Fibroblast of lung (primary cell): ENCODE measurements around the gene PAM.

Source experiments
- CTCF ChIP-seq, 2 donors: IDR thresholded peaks in 1 of 2; conservative IDR thresholded peaks in 1 of 2; 1 replicate in 1 of 2; 2 replicates in 1 of 2; pipeline ENCODE4 v1.5.1; 2011 to 2012; ENCODE audit warnings: low read length in 2 of 2, control low read depth in 1 of 2, inconsistent platforms in 1 of 2, low read depth in 1 of 2, mild to moderate bottlenecking in 1 of 2
- EZH2 ChIP-seq: IDR thresholded peaks from 2 replicates; pipeline ENCODE4 v1.5.1; 2012; ENCODE audit warnings: low read length, control low read depth, mild to moderate bottlenecking; ENCODE audit errors: missing control alignments

DNA sequence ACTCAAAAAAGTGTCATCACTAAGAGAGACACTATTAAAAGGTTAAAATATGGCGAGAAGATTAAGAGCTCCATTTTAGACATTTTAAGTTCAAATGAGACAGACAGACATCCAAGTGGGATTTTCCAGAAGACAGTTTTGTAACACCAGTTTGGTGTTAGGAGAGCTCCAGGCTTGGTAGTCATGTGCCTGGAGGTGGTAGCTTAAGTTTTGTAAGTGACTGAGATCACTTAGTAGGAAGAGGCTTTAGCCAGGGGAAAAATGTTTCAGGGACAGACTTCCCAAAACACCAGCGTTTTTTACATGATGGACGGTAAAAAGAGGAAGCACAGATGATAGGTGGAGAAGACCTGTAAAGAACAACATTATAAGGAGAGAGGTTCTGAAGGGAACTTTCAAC lies 214.5 kb downstream of the PAM start:
- no peak for TF ChIP-seq CTCF (conservative IDR thresholded peaks at IDR 0.05 in 1 of 2, IDR thresholded peaks at IDR 0.05 in 1 of 2; ENCODE audit: low read depth in 1 of 2, low read length in 2 of 2)
- TF ChIP-seq EZH2, result no peak
